RWPE1 (cell line): Measurements from ENCODE around the gene RAB3IL1.

ENCODE experiments used
- CTCF ChIA-PET: fragments of 350-600 bp; sonication (Branson Sonifier 250); formaldehyde crosslinking; extraction: SDS; loops from one replicate; lab custom pipeline; 2021; lab: Yijun Ruan, JAX
- POLR2A ChIA-PET: fragments of 400-600 bp; formaldehyde crosslinking; extraction: SDS; loops from one replicate; lab custom pipeline; 2020; ENCODE audit warnings: antibody characterized with exemption; ENCODE audit not compliant: low non-redundant PET; lab: Yijun Ruan, JAX
- DNase-seq: peaks from one replicate; pipeline ENCODE4 v3.0.0; 2012; ENCODE audit warnings: low spot score
- H3K27ac ChIP-seq: fragments of 450-650 bp; 2 replicates; pipeline ENCODE4 v1.5.1; 2017
- TF ChIP-seq, protein P1 (sequence below): fragments of 450-650 bp; conservative IDR thresholded peaks from 2 replicates; pipeline ENCODE4 v1.5.1; 2017; ENCODE audit warnings: low read depth, mild to moderate bottlenecking

The RAB3IL1 gene

DNA sequence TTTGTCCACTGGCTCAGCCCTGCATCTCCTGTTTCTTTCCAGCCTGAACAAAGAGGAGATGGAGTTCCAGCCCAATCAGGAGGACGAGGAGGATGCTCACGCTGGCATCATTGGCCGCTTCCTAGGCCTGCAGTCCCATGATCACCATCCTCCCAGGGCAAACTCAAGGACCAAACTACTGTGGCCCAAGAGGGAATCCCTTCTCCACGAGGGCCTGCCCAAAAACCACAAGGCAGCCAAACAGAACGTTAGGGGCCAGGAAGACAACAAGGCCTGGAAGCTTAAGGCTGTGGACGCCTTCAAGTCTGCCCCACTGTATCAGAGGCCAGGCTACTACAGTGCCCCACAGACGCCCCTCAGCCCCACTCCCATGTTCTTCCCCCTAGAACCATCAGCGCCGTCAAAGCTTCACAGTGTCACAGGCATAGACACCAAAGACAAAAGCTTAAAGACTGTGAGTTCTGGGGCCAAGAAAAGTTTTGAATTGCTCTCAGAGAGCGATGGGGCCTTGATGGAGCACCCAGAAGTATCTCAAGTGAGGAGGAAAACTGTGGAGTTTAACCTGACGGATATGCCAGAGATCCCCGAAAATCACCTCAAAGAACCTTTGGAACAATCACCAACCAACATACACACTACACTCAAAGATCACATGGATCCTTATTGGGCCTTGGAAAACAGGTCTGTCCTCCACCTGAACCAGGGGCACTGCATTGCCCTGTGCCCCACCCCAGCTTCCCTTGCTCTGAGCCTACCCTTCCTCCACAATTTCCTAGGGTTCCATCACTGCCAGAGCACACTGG, 45.0 kb upstream of the RAB3IL1 start:
- no peak for DNase-seq
- TF ChIP-seq, protein P1, sequence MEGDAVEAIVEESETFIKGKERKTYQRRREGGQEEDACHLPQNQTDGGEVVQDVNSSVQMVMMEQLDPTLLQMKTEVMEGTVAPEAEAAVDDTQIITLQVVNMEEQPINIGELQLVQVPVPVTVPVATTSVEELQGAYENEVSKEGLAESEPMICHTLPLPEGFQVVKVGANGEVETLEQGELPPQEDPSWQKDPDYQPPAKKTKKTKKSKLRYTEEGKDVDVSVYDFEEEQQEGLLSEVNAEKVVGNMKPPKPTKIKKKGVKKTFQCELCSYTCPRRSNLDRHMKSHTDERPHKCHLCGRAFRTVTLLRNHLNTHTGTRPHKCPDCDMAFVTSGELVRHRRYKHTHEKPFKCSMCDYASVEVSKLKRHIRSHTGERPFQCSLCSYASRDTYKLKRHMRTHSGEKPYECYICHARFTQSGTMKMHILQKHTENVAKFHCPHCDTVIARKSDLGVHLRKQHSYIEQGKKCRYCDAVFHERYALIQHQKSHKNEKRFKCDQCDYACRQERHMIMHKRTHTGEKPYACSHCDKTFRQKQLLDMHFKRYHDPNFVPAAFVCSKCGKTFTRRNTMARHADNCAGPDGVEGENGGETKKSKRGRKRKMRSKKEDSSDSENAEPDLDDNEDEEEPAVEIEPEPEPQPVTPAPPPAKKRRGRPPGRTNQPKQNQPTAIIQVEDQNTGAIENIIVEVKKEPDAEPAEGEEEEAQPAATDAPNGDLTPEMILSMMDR: no peak
- CTCF ChIA-PET: interaction anchor here (0.7 to 1.3 kb wide), 5 partner anchors 15 to 120 kb away, joined by 3 to 6 read pairs (median 5); no protein-coding TSS in a partner anchor
- POLR2A ChIA-PET: interaction anchor here (0.6 kb wide), 2 partner anchors 57 to 72 kb away, joined by 3 read pairs; no protein-coding TSS in a partner anchor
- peak overlapping the region; percentile 69 for H3K27ac ChIP-seq

DNA sequence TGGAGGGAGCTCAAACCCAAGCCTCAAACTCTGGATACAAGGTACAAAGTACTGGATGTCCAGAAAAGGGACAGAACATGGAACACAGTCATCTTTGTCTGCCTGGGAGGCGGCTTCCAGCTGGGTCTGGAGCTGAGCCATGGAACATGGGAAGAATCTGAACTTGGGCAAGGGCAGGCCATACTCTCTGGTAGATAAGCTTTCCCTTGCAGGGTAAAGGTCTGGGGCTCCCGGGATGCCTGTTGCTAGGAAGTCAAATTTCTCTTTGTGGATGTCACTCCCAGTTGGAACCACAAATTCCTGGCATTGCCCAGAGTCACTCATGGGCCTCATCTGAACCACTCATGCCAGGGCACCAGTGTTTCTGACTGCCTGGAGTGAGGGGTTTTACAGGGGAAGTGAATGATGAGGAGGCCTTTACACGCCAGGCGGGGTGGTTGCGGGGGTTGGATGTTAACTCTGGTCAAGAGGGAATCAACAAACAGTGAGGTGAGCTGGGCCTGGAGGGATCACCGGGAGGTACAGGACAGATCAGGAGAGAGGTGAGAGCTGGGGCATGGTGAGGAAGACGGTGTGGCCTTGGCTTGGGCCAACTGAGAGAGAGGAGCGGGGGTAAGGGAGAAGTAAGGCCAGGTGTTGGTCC, 44.3 kb upstream of the RAB3IL1 start:
- TF ChIP-seq, protein P1: no peak
- peak overlapping the region; percentile 69 for H3K27ac ChIP-seq
- POLR2A ChIA-PET: no interaction called here
- no peak for DNase-seq
- CTCF ChIA-PET: interaction anchor here (0.7 to 1.8 kb wide), 5 partner anchors 62 to 120 kb away, joined by 3 to 7 read pairs (median 5); no protein-coding TSS in a partner anchor

DNA sequence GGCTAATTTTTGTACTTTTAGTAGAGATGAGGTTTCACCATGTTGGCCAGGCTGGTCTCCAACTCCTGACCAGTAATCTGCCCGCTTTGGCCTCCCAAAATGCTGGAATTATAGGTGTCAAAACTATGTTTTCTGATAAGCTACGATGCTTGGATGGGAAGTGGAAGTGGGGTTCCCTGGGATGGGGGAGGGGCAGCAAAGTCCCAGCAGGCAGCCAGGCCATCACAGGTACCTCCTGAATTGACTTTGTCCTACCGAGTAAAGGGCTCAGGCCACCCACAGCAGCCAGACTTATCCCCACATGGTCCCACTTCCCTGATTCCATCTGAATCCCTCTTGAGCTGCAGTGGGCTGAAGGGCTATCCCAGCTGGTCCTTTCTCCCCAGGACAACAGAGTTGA, 43.2 kb upstream of the RAB3IL1 start:
- DNase-seq: no peak
- ChIA-PET POLR2A (no interaction called here), CTCF (interaction anchor here (1.8 kb wide), 1 partner anchor 121 kb away, joined by 7 read pairs; no protein-coding TSS in a partner anchor)

DNA sequence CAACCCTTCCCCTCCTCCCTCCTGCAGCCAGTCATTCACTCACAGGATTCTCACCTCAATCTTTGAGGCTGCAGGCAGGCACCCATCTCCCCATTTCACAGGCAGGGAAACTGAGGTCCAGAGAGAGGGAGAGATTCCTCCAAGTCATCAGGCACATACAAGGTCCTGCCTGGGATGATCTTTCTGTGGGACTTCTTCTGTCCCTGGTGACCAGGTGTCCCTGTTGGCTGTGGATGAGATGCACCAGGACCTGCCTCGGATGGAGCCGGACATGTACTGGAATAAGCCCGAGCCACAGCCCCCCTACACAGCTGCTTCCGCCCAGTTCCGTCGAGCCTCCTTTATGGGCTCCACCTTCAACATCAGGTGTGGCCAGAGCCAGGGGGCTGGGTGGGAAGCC, 42.3 kb upstream of the RAB3IL1 start:
- no peak for DNase-seq
- CTCF ChIA-PET: interaction anchor here (1.8 kb wide), 1 partner anchor 122 kb away, joined by 7 read pairs; no protein-coding TSS in a partner anchor
- POLR2A ChIA-PET: interaction anchor here (1.0 kb wide), 1 partner anchor 8 kb away, joined by 4 read pairs; no protein-coding TSS in a partner anchor
- TF ChIP-seq, protein P1: no peak
- peak overlapping the region; percentile 54; the same call in 1 of the 2 replicates for H3K27ac ChIP-seq

More for the DNA sequence above, 43.2 kb upstream of the RAB3IL1 start:
- H3K27ac ChIP-seq: peak overlapping the region; percentile 69
- TF ChIP-seq, protein P1: no peak

DNA sequence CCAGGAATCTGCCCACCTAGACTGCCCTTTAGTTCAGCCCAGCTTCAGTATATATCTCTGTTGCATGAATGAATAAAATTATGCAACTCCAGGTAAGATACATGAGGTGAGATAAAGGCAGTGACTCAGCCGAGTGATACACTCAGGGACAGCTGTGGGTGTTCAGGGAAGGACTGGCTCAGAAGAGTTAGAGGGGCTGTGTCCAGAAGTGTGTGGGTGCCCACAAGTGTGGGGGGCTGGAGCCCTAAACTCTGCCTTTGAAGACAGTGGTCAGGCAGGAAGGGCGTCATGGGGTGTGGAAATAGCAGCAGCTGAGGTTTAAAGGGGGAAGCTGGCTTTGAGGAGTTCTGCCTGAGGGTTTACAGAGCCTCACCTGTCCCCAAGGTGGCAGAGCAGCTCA, 41.7 kb upstream of the RAB3IL1 start:
- CTCF ChIA-PET: interaction anchor here (0.7 kb wide), 1 partner anchor 71 kb away, joined by 3 read pairs; no protein-coding TSS in a partner anchor
- TF ChIP-seq, protein P1: no peak
- POLR2A ChIA-PET: interaction anchor here (1.0 kb wide), 1 partner anchor 9 kb away, joined by 4 read pairs; no protein-coding TSS in a partner anchor
- H3K27ac ChIP-seq: peak overlapping the region; percentile 54
- peak; percentile 54 for DNase-seq

DNA sequence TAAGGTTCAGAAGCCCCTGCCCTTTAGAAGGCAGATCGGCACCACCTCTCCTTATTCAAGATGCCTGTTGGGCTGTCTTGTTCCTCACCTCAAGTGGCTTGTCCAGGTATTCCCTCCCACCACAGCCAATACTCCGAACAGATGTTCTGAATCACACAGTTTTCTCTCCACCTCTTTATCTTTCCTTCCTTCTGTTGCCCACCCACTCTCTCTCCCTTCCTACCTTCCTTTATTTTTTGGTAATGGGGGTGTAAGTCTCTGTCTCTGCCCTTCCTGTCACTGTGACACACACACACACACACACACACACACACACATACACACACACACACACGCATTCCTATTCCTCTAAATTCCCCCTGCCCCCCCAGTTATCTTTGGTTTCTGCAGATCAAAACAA, 41.2 kb upstream of the RAB3IL1 start:
- ChIA-PET CTCF (interaction anchor here (0.7 kb wide), 1 partner anchor 71 kb away, joined by 3 read pairs; no protein-coding TSS in a partner anchor), POLR2A (interaction anchor here (1.0 kb wide), 1 partner anchor 9 kb away, joined by 4 read pairs; no protein-coding TSS in a partner anchor)
- DNase-seq: no peak
- peak overlapping the region; percentile 54 for H3K27ac ChIP-seq
- TF ChIP-seq, protein P1: no peak
